Stimulated activated CD4-positive, alpha-beta T cell treated with anti-CD3 and anti-CD28 coated beads, TNF-alpha, amount 100 ng/mL, for 48 hours (primary cell): ENCODE results near the gene GRB7.
"Not testable (repeated sequence)": the region's sequence is repeated elsewhere in the genome, so short reads cannot be mapped to it uniquely, and the experiment has no call there.

Experiments used
- DNase-seq, 3 donors: peaks; one replicate each; pipeline ENCODE4 v3.0.0-alpha.2; 2020; ENCODE audit warnings: low read depth in 3 of 3

GRB7 gene

GRCh38 chr17:39732586-39732985 lies 5.2 kb upstream of the GRB7 start:
- no peak for DNase-seq

DNA sequence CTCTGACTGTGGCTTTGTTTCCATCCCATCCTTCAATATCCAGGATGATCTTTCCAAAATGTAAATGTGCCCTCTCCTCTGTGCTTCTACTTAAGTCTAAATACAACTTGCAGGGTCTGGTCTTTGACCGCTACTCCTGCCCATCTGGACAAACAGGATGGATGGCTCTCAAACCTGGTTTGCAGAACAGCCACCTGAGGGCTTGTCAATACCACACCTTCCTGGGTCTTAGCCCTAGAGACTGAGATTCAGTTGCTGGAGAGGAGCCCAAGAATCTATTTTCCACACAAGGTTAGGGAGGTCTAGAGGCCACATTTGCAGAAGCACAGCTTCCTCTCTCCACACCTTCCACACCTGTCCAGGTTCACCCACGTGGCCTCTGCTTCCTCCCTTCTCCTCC lies 1.9 kb upstream of the GRB7 start:
- no peak for DNase-seq

GRCh38 chr17:39736319-39737165 lies 1.2 kb upstream of the GRB7 start:
- no peak for DNase-seq

DNA sequence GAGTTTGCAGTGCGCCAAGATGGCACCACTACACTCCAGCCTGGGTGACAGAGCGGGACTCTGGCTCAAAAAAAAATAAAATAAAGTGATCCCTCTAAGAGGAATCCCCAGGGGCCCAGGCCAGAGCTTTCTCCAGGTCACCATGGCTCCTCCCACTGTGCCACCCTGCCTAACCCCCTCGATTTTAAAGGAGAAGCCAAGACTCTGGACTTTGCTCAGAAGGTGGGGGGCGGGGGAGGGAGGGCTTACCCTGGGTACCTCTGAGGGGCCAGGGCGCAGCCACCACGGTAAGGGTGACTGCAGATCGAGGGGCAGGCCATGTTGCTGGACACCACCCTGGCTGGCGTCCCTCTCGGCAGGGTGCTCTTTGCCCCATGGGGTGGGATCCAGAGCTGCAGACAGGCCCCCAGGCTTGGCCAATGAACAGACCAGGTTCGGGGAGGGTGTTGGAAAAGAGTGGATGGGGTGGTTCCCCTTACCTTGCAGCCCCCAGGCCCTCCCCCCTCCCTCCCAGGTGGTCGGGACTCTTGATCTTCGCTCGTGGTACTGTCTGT lies 455 bp upstream of the GRB7 start:
- no peak for DNase-seq

DNA sequence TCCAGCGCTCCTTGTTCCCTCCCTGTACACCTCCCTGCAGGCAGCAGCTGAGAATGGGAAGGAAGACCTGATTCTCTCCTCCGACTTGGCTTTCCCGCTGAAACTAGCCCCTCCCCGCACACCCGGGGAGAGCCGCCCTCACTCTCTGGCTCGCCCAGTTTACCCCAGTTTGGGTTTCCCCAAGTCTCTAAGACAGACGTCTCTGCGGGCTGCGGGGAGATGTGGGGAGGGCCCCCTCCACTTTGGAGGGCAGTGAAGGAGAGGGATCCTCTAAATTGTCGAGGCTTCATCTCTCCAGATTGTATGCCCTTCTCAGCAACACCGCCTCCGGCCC lies 797 bp downstream of the GRB7 start:
- peak in 1 of 3 donors; percentile 13 for DNase-seq

GRCh38 chr17:39738983-39739884 lies 1.5 kb downstream of the GRB7 start:
- no peak for DNase-seq

DNA sequence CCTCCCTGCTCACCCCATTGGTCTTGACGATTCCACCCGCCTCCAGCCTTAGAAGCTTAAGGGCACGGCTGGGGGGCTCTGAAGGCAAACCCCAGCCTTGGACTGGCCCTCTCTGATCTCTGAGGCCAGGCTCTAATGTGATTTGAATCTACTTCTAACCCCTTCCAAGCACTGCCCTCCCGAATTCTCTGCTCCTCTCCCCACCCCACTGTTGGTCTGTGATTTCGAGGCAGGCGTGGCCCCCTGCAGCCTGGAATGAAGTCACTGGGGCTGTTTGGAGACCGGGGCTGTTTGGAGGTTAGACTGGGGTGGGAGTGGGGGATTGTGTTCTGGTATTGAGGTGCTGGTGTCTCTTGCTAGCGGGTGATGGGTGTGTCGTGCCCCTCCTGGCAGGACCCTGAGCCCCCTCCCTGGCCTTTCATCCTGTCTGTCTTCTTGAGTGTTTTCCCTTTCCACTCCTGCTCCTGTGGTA lies 2.2 kb downstream of the GRB7 start:
- no peak for DNase-seq

GRCh38 chr17:39740357-39741111 lies 2.8 kb downstream of the GRB7 start:
- DNase-seq: no peak

GRCh38 chr17:39742126-39742855 lies 4.6 kb downstream of the GRB7 start:
- no peak for DNase-seq

GRCh38 chr17:39742856-39743436 lies 5.2 kb downstream of the GRB7 start:
- DNase-seq: no peak

- no peak for DNase-seq
These were observed 6.5 kb downstream of the GRB7 start for GRCh38 chr17:39744075-39744835.

GRCh38 chr17:39744836-39745215 lies 7.1 kb downstream of the GRB7 start:
- DNase-seq: no peak

- no peak for DNase-seq
These were observed 7.8 kb downstream of the GRB7 start for GRCh38 chr17:39745335-39746144.

GRCh38 chr17:39746145-39746461 lies 8.4 kb downstream of the GRB7 start:
- DNase-seq: no peak

- DNase-seq: no peak
These were observed 10.0 kb downstream of the GRB7 start for GRCh38 chr17:39747745-39748144.

- not testable (repeated sequence) for DNase-seq
These were observed 10.8 kb downstream of the GRB7 start for GRCh38 chr17:39748444-39749034.

DNA sequence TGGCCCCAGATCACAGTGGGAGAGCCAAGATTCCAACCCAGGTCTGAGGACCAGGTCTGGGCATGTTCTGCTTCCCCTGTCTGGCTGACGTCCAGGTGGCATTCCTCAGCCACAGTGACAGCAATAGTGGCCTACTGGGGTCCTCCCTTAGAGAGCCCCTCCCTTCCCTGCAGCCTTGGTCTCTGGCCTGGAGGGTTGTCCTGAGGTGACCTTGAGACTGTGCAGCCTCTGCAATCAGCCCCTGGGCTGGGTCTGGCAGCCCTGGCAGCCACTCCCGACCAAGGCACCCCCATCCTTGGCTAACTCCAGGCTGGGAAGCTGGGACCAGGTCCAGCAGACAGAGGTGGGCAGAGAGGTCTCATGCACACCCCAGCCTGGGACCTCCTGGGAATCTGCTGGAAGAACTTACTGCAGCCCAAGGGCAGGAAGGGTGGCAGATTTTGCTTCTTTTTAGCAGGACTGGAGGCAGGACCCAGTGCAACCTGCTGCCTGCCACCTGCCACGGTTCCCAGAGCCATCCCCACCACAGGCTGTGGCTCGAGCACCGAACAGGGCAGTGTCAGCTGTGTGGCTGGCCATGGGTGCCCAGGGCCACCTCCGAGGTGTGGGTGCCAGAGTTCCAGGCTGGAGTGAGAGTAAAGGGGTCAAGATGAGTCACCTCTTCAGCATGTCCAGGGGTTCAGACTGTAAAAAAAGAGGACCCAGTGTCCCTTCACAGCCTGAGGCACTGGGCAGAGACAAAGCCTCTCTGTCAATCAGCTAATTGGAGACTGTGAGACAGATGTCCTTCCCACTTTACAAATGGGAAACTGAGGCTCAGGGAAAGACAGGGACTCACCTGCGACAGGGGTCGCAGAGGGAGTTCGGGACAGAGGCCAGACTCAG lies 12.6 kb downstream of the GRB7 start:
- DNase-seq: no peak

DNA sequence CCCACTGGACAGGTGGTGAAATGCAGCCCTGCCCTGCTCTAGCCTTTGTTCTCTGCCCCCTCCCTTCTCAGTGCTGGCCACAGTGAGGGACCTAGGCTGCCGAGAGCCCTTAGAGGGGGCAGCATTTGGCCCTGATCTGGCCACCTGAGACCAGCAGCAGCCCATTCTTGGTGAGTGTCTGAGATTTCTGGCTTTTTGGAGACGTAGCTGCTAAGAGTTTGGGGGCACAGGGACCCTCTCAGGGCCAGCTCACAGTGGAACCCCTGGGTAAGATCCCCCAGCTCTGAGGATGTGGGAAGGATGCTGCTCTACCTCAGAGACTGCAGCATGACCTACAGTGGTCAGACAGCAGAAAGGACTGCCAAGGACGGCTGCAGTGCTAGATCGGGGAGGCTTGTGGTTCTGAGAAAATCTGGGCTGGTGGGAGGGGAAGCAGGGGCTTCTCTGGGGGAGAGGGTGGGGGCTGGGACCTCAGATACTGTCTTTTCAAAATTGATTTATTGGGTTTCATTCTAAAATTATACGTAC lies 13.3 kb downstream of the GRB7 start:
- no peak for DNase-seq
